Measurements from ENCODE around the gene NDUFB4.
"Not testable (repeated sequence)": the region's sequence is repeated elsewhere in the genome, so short reads cannot be mapped to it uniquely, and the experiment has no call there.

Gene NDUFB4

DNA sequence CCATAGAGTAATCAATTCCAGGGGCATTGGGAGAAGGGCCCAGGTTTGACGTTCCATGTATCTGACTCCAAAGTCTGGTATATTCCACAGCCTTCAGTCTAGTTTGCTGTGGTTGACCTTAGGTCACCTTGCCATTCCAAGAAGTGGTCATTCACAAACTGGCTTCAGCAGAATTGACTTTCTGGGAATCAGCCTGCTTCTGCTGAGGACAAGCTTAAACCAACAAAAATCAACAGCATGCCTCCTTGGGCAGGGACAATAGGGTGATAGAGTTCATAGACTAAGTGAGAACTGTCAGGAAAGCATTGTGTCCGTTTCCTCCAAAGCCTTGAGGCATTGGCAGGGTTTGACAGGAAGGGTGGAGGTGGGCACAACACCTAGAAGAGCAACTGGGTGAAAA is 24.1 kb upstream of the NDUFB4 start:
- ATAC-seq, result no peak

DNA sequence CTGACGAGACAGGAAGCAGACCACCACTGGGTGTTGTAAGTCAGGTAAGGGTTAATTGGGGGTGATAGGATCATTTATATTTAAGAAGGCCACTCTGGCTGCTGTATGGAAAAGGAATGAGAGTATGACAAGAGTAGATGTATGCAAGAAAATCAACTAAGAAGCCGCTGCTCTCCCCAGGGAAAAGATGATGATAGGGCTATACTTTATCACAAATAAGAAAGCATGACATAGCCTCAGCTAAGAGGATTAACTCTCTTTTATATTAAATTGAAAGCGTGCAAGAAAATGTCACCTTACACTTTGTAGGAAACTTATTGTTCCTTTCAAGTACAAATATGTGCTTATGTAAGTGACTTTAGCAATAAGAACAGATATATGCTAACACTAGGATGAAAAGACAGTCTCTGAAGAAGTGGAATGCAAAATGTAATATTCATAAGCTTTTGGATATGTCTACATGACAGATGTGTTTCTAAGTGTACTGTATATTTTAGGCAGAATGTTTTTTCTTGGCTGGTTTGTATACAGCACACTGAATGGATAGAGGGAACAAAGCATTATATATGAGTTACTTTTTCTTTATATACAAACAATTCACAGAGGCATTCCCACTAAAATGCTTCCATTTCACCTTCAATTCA is 8.7 kb upstream of the NDUFB4 start:
- ATAC-seq, result no peak

DNA sequence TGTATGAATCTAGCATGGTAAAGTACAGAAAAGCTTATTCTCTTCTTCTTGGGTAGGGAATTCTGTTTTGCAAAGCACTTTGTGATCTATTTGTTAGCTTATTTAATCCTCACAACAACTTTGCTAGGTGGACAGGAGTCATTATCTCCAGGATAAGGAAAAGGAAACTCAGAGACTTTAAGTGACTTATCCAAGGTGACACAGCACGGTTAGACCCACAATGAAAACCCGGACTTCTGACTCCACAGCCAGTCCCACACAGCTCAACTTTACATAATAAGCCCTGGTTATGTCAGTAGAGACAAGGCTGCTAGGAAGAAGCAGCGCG is 384 bp upstream of the NDUFB4 start:
- ATAC-seq, result no peak

DNA sequence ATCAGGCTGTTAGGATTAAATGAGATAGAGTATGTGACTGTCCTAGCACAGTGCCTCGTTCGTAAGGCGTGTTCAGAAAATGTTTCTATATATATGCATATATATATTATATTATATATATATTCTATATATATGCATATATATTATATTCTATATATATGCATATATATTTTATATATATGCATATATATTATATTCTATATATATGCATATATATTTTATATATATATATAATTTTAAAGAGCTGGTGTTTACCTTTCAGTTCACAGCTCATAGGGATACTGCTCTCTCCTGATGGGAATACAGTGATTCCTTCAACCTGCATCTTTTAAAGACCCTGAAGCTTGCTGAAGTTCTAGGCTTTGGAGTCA is 702 bp downstream of the NDUFB4 start:
- no peak for ATAC-seq

DNA sequence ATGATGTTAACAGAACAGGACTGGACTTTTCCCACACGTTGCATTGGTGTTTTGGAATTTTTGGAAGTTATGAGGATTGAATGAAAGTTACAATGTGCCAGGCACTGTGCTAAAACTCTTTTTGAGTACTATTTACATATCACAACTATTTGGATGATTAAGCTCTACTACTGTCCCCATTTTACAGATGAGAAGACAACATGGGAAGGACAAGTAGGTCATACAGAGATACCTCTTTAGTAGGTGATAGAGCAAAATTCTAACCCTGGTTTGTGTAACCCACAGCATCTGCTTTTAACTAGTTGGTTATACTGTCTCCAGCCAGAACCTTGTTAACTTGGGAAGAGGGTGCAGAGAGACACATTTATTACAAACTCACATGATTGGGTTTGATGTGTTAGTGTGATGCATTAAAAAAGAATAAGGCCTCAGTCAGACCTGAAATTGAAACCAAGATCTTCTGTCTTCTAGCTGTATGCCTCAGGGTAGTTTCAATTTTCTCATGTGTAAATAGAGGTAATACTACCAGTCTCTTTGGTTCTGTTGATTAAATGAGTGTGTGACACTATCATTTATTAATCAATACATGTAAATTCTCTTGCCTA is 1.4 kb downstream of the NDUFB4 start:
- peak; percentile 51 to 64 for ATAC-seq

DNA sequence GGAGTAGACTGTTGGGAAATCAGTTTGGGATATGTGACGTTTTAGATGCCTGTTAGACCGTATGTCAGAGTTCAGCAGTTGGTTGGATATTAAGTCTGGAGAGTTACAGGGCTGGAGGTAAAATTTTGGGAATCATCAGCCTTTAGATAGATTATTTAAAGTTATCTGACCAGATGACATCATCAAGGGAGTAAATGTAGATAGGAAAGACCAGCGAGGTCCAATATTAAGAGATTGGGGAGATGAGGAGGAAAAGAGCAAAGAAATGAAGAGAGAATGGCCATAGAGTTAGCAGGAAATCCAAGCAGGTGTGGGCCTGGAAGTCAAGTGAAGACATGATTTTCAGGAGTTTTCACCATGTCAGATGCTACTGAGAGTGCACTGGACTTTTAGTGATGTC is 3.1 kb downstream of the NDUFB4 start:
- ATAC-seq, result no peak

DNA sequence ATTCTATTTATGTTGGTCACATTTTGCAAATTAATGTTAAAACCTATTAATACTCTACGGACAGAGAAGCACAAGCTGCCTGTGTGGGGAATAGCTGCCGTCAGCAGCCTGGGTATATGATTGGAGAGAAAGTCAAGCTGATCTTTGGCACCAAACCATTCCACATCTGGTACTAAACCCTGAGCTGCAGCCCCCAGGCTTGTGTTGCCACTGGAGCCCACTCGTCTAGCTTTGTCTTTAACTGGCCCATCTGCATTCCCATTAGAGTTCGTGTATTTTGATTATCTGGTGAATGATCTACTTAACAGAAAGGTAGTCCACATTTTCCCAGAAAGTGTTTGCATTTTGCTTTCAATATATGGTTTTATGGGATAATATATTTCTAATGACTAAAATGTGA is 5.4 kb downstream of the NDUFB4 start:
- ATAC-seq, result no peak

DNA sequence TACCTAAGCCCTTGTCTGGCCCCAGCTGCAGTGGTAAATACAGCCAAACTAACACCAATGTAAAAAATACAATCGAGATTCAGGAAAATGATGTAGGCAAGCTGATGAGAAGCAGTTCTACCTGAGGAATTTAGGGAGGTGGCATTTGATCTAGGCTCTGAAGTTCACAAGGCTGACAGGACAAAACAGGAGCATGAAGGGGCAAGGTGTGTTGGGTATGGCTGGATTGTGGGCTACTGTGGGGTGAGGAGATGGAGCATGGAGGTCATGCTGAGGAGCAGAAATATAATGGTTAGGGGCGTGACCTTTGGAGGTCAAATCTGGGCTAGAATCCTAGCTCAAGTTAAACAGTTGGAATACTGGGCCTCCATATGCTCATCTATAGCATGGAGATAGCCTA is 6.5 kb downstream of the NDUFB4 start:
- ATAC-seq, result no peak

DNA sequence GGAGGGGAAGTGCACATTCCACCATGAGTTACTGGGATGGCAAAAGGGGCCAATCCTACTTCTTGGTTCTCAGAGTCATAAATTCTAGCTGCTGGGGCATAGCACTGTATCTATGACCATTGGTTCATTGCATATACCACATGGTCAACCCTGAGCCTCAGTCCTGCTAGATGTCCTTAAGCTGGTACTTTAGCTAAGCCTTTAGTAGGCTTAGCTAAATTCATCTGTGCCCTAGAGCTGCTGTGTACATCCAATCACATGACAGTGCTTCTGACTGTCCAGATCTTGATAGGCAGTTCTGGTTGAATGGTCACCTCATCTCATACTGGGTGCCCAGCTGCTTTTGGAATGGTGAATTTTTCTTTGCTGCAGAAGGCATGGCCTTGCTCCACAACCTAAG is 8.2 kb downstream of the NDUFB4 start:
- no peak for ATAC-seq

DNA sequence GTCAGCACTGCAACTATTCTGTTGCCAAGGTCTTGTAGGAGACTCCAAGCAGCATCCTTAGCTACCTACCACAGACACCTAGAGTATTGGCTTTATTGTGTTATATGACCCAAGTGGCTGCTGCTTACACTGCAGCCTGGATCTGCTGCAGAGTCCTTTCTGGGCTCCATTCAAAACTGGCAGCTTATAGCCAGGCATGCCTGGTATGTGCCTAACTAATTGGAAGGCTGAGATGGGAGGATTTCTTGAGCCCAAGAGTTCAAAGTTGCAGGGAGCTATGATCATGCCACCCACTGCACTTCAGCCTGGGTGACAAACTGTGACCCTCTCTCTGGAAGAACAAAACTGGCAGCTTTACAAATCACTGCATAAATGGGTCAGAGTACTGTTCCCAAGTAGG is 8.6 kb downstream of the NDUFB4 start:
- ATAC-seq, result no peak

DNA sequence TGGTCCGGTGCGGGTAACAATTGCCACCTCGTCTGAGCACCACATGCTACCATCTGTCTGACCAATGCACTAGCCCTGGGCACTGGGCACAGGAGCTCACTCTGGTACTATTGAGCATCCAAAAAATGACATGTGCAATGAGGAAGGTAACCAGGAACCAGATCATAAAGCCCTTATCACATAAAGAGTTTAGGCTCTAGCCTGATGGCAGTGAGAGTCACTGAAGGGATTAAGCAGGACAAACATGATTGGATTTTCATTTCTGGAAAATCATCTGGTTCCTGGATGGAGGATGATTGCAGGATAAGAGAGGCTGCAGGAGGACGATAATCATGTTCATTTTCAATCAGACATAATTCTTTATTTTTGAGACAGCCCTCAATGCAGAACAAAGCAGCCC is 12.4 kb downstream of the NDUFB4 start:
- no peak for ATAC-seq

DNA sequence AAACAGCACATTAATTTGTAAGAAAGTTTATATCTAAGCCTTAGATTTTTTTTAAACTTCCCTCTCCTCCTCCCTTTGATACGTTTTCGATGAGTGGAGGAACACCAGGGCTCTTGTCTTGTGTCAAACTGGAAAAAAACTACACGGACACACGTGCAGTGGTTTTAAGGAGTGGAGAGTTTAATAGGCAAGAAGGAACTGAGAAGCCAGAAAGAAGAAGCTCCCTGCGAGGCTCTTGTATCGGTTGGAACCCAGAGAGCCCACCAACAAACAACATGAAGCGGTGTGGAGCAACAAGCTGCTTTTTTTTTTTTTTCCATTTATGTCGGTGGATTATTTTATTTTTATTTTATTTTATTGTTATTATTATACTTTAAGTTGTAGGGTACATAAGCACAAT is 18.6 kb downstream of the NDUFB4 start:
- ATAC-seq, result no peak

DNA sequence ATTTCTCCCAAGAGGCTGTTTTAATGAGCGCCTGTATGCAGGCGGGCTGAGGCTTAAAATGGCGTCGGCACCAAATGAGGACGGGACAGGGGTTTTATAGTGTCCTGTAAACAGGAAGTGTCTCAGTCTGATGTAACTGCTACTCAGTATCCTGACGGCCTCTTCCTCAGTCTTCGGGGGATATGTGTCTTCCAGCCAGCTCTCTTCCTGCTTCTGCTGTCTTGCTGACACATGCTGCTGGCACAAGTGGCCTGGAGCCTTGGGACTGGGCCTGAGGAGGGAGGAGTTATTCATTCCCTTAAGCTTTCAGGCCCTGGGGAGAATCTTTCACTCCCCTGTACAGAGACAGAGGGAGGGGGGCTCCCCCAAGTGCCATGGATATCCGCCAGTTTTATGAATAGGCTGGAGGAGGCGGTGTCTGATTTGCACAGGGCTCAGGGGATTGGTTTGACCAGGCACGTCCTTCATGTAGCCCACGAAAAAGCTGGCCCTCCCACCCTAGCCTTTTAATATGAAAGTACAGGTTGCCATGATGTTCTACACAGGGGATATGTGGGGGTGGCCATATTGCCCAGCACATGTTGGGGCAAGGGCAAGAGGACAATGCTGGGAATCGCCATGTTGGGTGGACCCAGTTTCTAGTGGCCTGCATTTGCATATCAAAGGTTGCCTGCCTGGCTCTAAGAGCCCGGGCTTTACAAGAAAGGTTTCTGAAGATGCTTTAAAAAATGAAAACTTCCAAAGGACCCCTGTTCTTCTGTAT is 19.9 kb downstream of the NDUFB4 start:
- no peak for ATAC-seq

DNA sequence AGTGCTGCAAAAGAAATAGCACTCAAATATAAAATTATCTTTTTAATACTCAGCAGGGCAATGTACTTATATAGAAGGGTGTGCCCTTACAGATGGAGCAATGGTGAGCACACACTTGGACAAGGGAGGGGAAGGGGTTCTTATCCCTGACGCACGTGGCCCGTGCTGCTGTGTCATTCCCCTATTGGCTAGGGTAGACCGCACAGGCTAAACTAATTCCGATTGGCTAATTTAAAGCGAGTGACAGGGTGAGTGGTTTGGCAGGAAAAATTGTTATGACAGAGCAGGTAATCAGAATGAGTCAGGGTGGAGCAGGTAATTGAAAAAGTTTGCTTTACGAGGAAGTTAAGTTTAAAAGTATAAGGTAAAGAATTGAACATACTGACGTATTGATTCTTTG is 20.6 kb downstream of the NDUFB4 start:
- not testable (repeated sequence) for ATAC-seq

DNA sequence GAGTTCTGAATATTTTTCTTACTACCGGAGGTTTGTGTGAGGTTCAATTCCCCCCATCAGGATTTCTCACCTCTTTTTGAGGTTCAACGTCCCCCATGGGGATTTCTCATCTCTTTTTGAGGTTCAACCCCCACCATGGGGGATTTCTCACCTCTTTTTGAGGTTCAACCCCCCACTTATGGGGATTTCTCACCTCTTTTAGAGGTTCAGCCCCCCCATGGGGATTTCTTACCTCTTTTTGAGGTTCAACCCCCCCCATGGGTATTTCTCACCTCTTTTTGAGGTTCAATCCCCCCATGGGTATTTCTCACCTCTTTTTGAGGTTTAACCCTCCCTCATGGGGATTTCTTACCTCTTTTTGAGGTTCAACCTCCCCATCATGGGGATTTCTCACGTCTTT is 26.3 kb downstream of the NDUFB4 start:
- ATAC-seq, result no peak

DNA sequence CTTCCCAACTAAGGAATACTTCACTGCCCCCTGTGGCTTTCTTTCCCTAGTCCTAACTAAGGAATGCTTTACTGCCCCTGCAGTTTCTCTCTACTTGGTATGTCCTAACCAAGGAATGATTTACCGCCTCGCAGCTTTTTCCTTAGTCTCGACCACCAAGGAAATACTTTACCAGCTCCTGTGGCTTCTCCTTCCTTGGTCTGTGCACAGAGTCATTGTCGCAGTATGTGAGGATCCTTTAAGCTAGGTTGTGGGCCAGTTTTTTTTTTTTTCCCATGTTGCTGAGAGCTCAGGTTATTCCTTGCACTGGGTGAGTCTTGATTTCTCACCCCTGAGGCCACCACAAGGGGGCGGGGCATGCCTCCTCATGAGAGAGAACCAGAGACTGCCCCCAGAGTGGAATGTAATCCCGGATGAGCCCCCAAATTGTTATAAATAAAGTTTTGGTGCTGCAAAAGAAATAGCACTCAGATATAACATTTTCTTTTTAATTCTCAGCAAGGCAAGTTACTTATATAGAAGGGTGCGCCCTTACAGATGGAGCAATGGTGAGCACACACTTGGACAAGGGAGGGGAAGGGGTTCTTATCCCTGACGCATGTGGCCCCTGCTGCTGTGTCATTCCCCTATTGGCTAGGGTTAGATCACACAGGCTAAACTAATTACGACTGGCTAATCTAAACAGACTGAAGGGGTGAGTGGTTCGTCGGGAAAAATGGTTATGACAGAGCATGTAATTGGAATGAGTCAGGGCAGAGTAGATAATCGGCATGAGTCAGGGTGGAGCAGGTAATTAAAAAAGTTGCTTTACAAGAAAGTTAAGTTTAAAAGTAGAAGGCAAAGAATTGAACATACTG is 27.0 kb downstream of the NDUFB4 start:
- ATAC-seq, result no peak

DNA sequence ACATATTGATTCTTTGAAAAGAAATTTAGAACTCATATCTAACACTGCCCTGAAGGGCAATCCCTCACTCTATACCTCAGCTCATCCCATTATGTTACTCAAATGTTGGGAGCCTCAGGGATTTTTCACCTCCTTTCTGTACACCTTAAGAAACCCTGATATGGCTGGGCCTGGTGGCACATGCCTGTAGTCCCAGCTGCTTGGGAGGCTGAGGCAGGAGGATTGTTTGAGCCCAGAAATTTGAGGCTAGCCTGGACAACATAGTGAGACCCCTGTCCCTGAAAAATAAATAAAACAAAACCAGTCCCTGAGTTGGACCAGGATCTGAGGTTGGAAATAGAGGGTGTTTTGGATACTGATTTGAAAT is 27.6 kb downstream of the NDUFB4 start:
- ATAC-seq, result no peak

DNA sequence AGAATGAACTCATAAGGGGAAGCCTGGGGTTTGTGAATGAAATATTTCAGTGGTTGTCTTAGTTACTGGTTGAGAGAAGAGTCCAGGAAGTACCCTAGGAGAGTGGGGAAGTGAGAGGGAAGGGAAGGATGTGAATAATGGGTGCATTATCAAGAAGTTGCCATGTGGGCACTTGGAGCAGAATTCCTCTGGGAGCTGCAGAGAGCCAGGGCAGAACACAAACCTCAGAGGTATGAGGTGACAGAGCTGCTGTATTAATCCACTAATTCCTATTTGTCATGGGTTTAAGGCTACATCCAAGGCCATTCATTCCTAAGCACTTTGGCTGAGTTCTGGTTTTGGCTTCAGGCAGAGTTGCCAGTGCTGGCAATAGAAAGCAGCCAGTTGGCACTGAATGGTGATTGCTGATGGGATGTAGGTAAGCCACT is 29.0 kb downstream of the NDUFB4 start:
- ATAC-seq, result no peak

DNA sequence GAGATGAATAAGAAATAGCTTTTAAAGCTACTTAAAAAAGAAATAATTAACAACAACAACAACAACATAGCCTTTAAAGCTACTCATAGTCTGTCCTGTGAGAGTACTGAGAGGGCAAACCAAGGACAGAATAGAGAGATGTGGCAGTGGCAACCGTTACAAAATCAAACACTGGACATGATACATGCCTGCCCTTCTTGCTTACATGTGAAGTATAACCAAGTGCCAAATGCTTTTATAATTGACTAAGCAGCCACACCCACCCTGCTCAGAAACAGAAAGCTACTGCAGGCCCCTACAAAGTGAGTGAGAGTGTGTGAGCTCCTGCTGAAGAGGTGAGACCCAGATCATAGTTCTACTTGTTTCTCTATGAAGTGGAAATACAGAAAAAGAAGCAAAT is 38.4 kb downstream of the NDUFB4 start:
- no peak for ATAC-seq

DNA sequence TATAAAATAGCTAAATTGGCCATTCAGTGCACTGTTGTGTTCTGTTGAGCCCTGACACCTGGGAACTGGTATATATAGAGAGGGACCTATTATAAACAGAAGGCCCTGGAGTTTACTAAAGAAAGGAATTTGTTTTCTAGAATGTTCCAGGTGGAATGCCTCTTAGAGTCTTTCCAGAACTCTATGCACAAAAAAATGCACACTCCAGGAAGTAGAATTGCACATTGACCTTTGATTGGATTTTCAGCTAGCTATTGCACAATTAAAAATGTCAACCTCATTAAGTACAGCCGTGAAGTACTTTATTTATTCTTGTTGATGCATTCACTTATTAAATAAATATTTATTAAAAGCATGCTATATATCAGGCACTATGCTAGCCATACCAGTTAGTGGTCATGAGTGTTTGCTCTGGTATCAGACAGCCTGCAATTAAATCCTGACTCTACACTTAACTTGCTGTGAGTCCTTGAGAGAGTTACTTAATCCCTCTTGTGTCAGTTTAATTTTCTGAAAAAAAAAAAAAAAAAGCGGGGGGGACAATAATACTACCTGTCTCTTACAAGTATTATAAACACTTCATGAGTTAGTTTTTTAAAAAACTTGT is 40.8 kb downstream of the NDUFB4 start:
- ATAC-seq, result no peak

DNA sequence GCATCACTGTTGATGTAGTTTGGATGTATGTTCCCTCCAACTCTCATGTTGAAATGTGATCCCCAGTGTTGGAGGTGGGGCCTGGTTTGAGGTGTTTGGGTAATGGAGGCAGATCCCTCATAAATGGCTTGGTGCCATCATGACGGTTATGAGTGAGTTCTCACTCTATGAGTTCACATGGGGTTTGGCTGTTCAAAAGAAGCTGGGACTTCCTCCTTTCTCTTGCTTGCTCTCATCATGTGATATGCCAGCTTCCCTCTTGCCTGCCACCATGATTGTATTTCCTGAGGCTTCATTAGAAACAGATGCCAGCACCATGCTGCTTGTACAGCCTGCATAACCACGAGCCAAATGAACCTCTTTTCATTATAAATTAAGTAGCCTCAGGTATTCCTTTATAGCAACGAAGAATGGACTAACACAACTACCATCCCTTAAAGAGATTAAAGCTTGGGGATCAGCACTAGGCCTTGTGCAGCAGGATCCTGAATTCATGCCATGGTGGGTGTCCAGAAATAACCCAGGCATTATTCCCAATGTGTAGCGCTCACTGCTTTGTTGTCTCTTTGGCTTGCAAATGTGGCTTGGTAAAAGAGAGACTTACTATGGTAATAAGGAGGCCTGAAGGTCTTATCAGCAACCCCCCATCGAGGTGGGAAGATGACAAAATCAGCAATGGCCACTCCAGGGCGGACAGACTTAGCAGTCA is 41.9 kb downstream of the NDUFB4 start:
- ATAC-seq, result no peak

DNA sequence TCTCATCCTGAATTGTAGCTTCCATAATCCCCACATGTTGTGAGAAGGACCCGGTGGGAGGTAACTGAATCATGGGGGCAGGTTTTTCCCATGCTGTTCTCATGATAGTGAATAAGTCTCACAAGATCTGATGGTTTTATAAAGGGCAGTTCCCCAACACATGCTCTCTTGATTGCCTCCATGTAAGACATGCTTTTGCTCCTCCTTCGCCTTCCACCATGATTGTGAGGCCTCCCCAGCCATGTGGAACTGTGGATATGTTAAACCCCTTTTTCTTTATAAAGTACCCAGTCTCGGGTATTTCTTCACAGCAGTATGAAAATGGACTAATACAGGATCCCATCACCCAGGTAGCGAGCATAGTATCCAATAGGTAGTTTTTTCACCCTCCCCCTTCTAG is 42.7 kb downstream of the NDUFB4 start:
- ATAC-seq, result not testable (repeated sequence)

DNA sequence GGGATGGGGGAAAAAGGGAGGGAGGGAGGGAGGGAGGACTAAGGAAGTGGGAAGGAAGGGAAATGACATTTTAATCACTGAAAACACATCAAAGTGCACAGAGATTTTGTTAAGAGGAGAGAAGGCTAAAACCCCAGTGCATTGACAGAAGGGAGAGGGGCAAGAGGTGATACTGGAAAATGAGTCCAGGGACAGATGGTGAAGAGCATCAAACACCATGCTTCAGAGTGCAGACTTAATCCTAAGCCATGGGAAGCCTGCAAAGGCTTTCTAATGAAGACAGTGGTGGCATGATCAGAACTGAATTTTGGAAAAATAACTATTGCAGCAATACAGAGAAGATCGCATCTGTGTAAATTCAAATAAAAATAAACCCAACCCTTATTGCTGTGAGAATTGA is 44.1 kb downstream of the NDUFB4 start:
- ATAC-seq, result no peak

Data from activated CD4-positive, CD25-positive, alpha-beta regulatory T cell treated with anti-CD3 and anti-CD28 coated beads, Interleukin-2, amount 50 U/mL, for 24 hours (primary cell).